COR-L47 (cell line): ENCODE results near the gene OR5M3.

Source experiments
- DNase-seq: peaks from one replicate; lab custom pipeline; 2025; lab: John Stamatoyannopoulos, UW

OR5M3 gene

DNA sequence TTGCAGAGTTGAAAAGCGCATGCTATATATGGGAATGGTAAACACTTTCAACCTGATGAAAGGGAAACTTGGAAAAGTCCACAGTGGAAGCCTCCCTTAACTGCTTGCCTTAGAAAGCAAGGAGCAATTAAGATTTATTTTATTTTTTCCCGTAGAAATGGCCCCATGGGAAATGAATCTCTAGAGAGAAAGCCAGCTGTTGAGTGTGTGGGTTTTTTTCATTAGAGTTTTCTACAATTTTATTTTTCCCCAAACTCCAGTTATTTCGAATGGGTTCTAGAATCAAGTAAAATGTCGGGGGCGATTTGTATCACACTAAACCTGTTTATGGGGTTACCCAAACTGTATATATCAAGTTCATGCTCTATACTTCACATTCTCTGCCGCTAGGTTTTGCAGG is at the start of gene OR5M3:
Gene OR5M3, minus strand, starts transcription at position 101 of the 400 bp plus-strand sequence. CDS start 2,855 bp downstream, outside the sequence.
- no peak for DNase-seq

DNA sequence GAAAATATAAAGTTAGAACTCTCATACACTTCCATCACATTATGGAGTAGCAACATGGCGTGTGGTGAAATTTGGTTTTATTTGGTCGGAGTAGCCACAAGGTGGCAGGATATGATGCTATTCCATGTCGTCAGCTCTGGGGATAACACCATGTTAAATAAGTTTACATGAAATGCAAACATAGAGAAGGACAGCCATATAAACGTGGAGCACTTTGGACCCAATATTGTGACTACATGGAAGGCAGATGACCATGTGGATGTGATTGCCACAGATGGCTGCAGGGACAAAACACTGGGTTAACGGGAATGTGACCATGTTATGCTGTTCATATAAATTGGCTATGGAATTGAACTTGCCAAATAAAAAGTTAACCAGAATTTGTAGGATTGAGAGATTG is 48.9 kb upstream of the OR5M3 start:
- no peak for DNase-seq

DNA sequence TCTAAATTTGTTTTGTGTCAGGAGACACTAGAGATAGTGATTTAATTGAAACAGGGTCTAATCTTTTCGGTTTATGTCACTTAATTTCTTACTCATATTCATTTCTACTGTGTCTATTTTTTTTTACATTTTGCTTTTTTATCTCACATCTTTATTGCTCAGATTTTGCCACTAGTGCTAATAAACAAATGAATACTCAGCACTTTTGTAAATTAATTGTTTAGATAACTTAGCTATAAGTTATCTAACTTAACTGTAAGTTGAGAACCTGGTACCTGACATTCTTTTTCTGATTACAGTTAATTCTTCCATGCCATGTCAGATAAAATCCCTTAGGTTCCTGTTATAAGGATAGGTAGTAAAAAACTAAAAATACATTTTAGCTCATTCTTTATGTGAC is 40.1 kb upstream of the OR5M3 start:
- no peak for DNase-seq

DNA sequence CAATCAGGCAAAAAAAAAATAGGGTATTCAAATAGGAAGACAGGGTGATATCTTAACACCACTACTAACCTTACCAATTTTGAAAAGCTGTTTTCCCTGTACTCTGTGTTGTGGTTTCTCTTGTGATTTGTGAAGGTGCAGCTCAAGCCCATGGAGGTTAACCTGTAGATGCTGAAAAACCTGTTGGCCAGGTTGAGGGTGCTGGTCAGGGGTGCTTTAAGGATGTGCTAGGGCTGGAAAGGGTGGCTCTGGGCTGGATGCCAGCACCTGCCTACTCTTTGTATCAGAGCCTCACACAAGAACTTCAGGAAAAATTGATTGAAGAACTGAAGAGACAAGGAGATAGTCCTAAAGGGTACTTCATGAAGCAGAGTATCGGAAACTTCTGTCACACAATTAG is 36.3 kb upstream of the OR5M3 start:
- DNase-seq: no peak

DNA sequence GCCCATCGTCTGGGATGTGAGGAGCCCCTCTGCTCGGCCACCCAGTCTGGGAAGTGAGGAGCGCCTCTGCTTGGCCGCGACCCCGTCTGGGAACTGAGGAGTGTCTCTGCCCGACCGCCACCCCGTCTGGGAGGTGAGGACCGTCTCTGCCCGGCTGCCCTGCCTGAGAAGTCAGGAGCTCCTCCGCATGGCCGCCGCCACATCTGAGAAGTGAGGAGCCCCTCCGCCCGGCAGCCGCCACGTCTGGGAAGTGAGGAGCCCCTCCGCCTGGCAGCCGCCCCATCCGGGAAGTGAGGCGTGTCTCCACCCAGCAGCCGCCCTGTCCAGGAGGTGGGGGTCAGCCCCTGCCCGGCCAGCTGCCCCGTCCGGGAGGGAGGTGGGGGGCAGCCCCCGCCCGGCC is 23.9 kb upstream of the OR5M3 start:
- no peak for DNase-seq

DNA sequence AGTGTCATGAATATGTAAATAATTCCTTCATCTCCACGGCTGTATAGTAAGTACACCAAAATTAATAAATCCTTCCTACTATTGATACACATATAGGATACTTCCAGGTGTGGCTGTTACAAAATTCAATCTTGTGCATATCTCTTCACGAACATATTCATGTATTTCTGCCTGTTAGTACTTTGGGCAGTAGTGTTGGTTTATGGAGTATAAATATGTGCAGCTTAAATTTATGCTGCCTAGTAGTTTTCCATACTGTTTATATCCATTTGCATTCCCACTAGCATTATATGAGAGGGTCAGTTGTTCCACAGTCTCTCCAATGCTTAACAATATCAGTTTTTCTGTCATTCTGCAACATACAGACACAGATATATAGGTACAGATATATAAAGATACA is 22.0 kb upstream of the OR5M3 start:
- DNase-seq: no peak

DNA sequence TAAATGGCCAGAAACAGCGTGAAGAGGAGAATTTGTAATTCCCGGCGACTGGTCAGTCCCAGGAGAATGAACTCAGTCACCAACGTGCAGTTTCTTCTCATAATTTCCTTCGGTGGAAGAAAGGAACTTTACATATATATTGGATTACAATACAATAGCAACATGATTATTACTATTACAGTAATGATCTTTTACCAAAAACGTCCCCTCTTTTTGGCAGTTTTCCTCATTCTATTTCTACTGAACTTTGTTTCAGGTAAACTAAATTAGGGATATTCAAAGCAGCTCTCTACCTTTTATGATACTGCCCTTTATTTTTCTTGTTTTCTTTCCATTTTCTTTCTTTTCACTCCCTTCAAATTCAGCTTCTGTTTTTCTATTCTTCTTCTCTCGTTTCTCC is 18.1 kb upstream of the OR5M3 start, which contains the start of gene OR5M8:
Gene OR5M8, minus strand, starts transcription at position 101 of the 400 bp plus-strand sequence. Its CDS starts 0 bp downstream, at position 101.
- no peak for DNase-seq

DNA sequence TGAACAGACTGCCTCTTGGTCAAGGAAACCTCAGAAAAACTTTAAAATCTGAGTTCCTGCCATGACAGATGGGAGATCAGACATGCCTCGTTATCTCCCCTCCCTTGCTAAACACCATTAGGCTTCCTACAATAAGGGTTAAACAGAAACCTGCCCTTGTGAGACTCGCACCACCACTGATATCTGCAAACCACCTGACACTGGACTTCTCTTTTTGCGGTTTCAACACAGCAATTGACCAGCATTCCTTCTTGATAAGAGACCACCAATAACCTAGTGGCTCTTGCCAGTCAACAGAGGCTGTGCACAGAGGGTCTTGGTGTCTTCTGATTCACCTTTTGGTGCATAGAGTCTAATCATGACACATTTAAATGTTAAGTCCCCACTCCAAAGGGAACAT is 13.6 kb upstream of the OR5M3 start:
- no peak for DNase-seq

DNA sequence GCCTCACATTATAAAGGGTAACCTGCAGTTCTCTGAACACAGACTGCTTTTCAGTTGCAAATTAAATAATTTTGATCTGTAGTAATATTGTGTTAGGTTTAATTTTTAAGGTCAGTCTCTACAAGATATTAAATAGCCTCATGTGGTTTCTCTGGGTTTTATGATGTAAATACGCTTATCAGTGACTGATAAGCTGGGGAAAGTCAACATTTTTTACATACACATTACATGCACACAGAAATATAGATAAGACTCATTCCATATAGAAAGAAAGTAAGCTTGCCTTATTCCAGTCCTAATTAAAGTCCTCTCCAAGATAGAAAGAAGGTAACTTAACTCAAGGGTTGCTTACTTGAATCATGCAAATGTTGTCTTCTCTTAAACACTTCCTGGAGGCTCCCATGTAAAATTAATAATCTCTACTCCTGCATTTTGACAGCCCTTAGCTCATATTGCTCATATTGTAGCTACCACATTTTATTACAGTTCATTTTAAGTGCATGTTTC is 1.6 kb upstream of the OR5M3 start:
- no peak for DNase-seq

DNA sequence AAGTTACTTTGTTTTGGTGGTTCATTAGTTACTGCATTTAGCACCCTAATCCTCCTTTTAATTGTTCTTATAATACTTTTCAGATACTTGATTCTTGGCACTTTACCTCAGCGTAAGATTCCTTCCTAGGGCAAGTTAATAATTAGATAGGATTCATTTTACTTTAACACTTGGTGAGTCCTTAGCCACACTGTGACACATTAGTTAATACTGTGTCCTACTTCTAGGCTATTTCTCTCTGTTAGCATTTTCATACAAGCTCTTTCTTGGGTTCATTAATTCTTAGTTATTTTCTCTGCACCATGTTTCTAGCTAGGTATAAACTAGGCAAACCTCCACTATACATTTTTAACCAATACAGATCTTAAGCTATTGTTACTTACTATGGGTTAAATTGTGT is 16.1 kb downstream of the OR5M3 start:
- no peak for DNase-seq

DNA sequence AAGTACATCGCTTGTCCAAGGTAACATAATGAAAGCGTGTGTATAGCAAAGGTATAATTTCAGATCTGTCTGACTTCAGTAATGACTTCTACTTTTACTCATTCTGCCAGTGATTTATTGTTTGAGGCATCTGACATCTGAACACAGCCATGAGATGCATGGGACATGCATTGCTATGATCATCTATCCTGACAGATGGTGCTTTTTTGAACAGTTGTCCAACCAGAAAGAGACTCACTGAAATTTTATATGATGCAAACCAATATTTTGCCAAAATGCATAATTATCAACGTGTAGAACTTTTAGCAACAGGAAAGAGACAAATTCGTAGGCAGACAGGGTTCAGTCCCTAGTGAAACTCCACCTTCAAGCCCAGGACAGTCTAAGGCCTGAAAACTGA is 19.6 kb downstream of the OR5M3 start:
- no peak for DNase-seq
